ENCODE data around the gene CALML5.

DNA sequence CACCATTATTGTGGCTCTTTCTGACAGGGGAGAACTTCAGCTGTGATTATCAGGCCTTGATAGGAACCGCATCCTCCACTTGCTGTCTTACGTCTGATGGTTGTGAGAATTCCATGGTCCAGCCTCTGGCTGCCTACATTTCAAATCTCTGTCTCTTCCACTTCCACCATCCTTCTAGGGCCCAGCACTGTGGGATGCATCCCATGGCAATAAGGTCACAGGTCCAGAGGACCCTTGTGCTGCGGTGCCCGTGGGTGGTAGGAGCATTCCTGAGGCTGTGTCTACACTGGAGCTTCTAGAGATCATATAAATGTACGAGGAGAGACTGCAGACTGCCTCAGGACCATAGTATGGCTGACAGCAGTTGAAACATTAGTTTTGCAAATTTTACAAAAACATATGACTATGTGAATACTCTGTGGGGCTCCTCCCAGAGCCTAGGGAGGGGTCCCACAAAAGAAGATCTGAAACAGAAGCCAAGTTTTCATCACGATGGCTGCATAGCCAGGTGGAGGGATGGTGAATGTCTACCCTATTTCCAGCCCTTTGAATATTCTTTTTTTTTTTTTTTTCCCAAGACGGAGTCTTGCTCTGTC lies 37.2 kb upstream of the CALML5 start:
- TF ChIP-seq RAD21 (IDR thresholded peaks at IDR 0.05; ENCODE audit: low read length) (no peak), CEBPB (IDR thresholded peaks at IDR 0.05; ENCODE audit: low read depth, low read length) (no peak), POLR2A (IDR thresholded peaks at IDR 0.05; ENCODE audit: low read depth, low read length) (no peak), MAZ (IDR thresholded peaks at IDR 0.05; ENCODE audit: borderline replicate concordance, low read depth, low read length) (no peak)
- TF ChIP-seq, protein P1, sequence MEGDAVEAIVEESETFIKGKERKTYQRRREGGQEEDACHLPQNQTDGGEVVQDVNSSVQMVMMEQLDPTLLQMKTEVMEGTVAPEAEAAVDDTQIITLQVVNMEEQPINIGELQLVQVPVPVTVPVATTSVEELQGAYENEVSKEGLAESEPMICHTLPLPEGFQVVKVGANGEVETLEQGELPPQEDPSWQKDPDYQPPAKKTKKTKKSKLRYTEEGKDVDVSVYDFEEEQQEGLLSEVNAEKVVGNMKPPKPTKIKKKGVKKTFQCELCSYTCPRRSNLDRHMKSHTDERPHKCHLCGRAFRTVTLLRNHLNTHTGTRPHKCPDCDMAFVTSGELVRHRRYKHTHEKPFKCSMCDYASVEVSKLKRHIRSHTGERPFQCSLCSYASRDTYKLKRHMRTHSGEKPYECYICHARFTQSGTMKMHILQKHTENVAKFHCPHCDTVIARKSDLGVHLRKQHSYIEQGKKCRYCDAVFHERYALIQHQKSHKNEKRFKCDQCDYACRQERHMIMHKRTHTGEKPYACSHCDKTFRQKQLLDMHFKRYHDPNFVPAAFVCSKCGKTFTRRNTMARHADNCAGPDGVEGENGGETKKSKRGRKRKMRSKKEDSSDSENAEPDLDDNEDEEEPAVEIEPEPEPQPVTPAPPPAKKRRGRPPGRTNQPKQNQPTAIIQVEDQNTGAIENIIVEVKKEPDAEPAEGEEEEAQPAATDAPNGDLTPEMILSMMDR (conservative IDR thresholded peaks at IDR 0.05; ENCODE audit: low read depth, low read length): no peak
- TF ChIP-seq, protein P2, sequence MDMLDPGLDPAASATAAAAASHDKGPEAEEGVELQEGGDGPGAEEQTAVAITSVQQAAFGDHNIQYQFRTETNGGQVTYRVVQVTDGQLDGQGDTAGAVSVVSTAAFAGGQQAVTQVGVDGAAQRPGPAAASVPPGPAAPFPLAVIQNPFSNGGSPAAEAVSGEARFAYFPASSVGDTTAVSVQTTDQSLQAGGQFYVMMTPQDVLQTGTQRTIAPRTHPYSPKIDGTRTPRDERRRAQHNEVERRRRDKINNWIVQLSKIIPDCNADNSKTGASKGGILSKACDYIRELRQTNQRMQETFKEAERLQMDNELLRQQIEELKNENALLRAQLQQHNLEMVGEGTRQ (IDR thresholded peaks at IDR 0.05; ENCODE audit: low read depth, low read length): no peak

Data from IMR-90 (cell line).